CD4-positive, alpha-beta T cell (primary cell): Measurements from ENCODE around the gene UBE2D3. TPM values are rescaled to one million over a fixed set of nuclear protein-coding genes. Genes with fewer than 3 reads are reported as not detected.

ENCODE experiments used
- ATAC-seq: fragments of 200-7000 bp; cut with Tn5 transposase; one replicate; pipeline ENCODE4 v1.10.0; 2022; ENCODE audit warnings: mild to moderate bottlenecking; ENCODE audit not compliant: poor library complexity
- CTCF ChIA-PET: fragments of 350-600 bp; sonication (Branson Sonifier 250); formaldehyde crosslinking; loops from one replicate; lab custom pipeline; 2021; ENCODE audit warnings: antibody characterized with exemption, inconsistent platforms; lab: Charles Lee
- POLR2A ChIA-PET: fragments of 350-600 bp; sonication (Branson Sonifier 250); formaldehyde crosslinking; loops from one replicate; lab custom pipeline; 2021; ENCODE audit warnings: antibody characterized with exemption, inconsistent platforms; lab: Charles Lee
- DNase-seq, 14 experiments: peaks; one replicate each; pipeline ENCODE4 v3.0.0-alpha.2; 2013 to 2020; ENCODE audit warnings: mixed read lengths in 2 of 14
- H3K27ac ChIP-seq, 2 donors: one replicate each; pipeline versions ENCODE4 v1.5.1 to v1.7.0; 2013; ENCODE audit warnings: low read length in 2 of 2, low read depth in 1 of 2, mild to moderate bottlenecking in 1 of 2
- H3K27me3 ChIP-seq, 2 experiments: 1 replicate in 1 of 2; 2 replicates in 1 of 2; pipeline versions ENCODE4 v1.6.1 to v1.7.0; 2013; ENCODE audit warnings: low read length in 2 of 2, control low read depth in 1 of 2, mild to moderate bottlenecking in 1 of 2, moderate library complexity in 1 of 2; ENCODE audit not compliant: insufficient read depth in 2 of 2, control insufficient read depth in 1 of 2
- H3K36me3 ChIP-seq: one replicate; pipeline ENCODE4 v1.6.1; 2013; ENCODE audit warnings: low read length, control low read depth; ENCODE audit not compliant: insufficient read depth
- H3K4me1 ChIP-seq: one replicate; pipeline ENCODE4 v1.6.1; 2013; ENCODE audit warnings: low read length, control low read depth; ENCODE audit not compliant: insufficient read depth
- H3K4me3 ChIP-seq: one replicate; pipeline ENCODE4 v1.5.1; 2013; ENCODE audit warnings: mild to moderate bottlenecking, low read length, moderate library complexity
- H3K9me3 ChIP-seq, 2 experiments: 1 replicate in 1 of 2; 2 replicates in 1 of 2; pipeline versions ENCODE4 v1.6.1 to v1.7.0; 2013; ENCODE audit warnings: low read length in 2 of 2, mild to moderate bottlenecking in 2 of 2, control low read depth in 1 of 2, moderate library complexity in 1 of 2; ENCODE audit not compliant: control insufficient read depth in 1 of 2, insufficient read depth in 1 of 2
- H3K27ac Mint-ChIP-seq: one replicate; pipeline ENCODE4 v1.8.0; 2020; ENCODE audit warnings: mixed read lengths
- H3K27me3 Mint-ChIP-seq: one replicate; pipeline ENCODE4 v1.8.0; 2021; ENCODE audit warnings: mixed read lengths
- H3K36me3 Mint-ChIP-seq: one replicate; pipeline ENCODE4 v1.8.0; 2021; ENCODE audit warnings: low read depth, mixed read lengths
- H3K4me1 Mint-ChIP-seq: one replicate; pipeline ENCODE4 v1.8.0; 2021; ENCODE audit warnings: low read depth, mixed read lengths
- H3K4me3 Mint-ChIP-seq: one replicate; pipeline ENCODE4 v1.8.0; 2020; ENCODE audit warnings: mild to moderate bottlenecking, mixed read lengths
- H3K9me3 Mint-ChIP-seq: one replicate; pipeline ENCODE4 v1.8.0; 2020; ENCODE audit warnings: mixed read lengths
- CTCF ChIP-seq: fragments of 200-600 bp; IDR thresholded peaks from one replicate; pipeline ENCODE4 v1.8.0; 2022; ENCODE audit warnings: antibody characterized with exemption, mild to moderate bottlenecking
- intact Hi-C, 2 experiments: fragments of 100-400 bp; cut with DNase I in 1 of 2; cut with micrococcal nuclease in 1 of 2; formaldehyde crosslinking; loops; one replicate each; pipeline versions ENCODE4 v1.15.1 to v1.9.0; 2023 to 2025; cut with DNase I, micrococcal nuclease
- polyA plus RNA-seq, 2 donors: library from polyadenylated mRNA; unstranded; fragments of 120-200 nt; gene quantifications; one replicate each; pipeline ENCODE4 v1.2.1, GENCODE V29; 2013
- total RNA-seq, 174 experiments: library from RNA in 2 of 174; stranded (reverse) in 2 of 174; gene quantifications; one replicate each; pipeline ENCODE4 v1.2.3 and lab custom pipeline; 2021 to 2026

UBE2D3 gene
- total RNA-seq (100 to 1,000 TPM; 659 to 719 TPM), total RNA-seq (lab: John Stamatoyannopoulos, UW) (321 to 895 (median 558) reads per million in 172 experiments)
- polyA plus RNA-seq (2013, experiment 1 of 2), result 330 TPM
- 380 TPM for polyA plus RNA-seq (2013, experiment 2 of 2)

GRCh38 chr4:102826890-102827673 lies at the start of gene UBE2D3:
UBE2D3 (minus strand) TSS chr4:102827551; CDS start chr4:102826508, 1,043 bp downstream.
- peak within 1 kb of the TSS; percentile 89 for H3K4me3 ChIP-seq
- peaks cover 14% of the 10 kb centered on the region for H3K4me1 ChIP-seq
- ATAC-seq (peak; percentile 39), DNase-seq (peak; percentile 92 to 98 (median 94))
- H3K9me3 ChIP-seq, result no peaks in the 10 kb centered on the region
- H3K27ac ChIP-seq, result peak within 1 kb of the TSS; percentile 99 to 100
- H3K4me3 Mint-ChIP-seq, result no peak within 1 kb of the TSS
- no peak within 1 kb of the TSS for H3K27ac Mint-ChIP-seq
- peaks cover 31% of the 10 kb centered on the region for H3K4me1 Mint-ChIP-seq
- H3K9me3 Mint-ChIP-seq, result no peaks in the 10 kb centered on the region
- no peaks in the 10 kb centered on the region for H3K27me3 Mint-ChIP-seq
- intact Hi-C loops, result loop anchor here (1.0 to 10.0 kb wide), 14 partner anchors 8 to 1480 kb away; partner anchors contain the start of genes MANBA (in 2 of the 2), SLC39A8 (in 2 of the 2), SLC9B1 (in 2 of the 2) and NFKB1 (in 1 of the 2)
- TF ChIP-seq CTCF, result no peak
- peaks cover 17% of the 10 kb centered on the region for H3K36me3 Mint-ChIP-seq
- H3K27me3 ChIP-seq, result no peaks in the 10 kb centered on the region
- peaks cover 20% of the 10 kb centered on the region for H3K36me3 ChIP-seq
- POLR2A ChIA-PET, result interaction anchor here (0.5 to 8.5 kb wide), 44 partner anchors 9 to 1707 kb away, joined by 3 to 419 read pairs (median 6); partner anchors contain the start of genes BDH2, CISD2, MANBA and NFKB1
- CTCF ChIA-PET, result interaction anchor here (1.1 to 2.6 kb wide), 10 partner anchors 9 to 482 kb away, joined by 3 to 27 read pairs (median 5); partner anchors contain the start of genes CISD2, SLC39A8 and SLC9B2

- H3K36me3 Mint-ChIP-seq, result peaks cover 45% of the 10 kb centered on the region
- Histone ChIP-seq H3K4me1 (peaks cover 18% of the 10 kb centered on the region), H3K27me3 (no peaks in the 10 kb centered on the region), H3K9me3 (no peaks in the 10 kb centered on the region), H3K27ac (no peak overlapping the region), H3K36me3 (peaks cover 21% of the 10 kb centered on the region), H3K4me3 (no peak overlapping the region)
- H3K4me1 Mint-ChIP-seq, result peaks cover 65% of the 10 kb centered on the region
- no peaks in the 10 kb centered on the region for H3K9me3 Mint-ChIP-seq
- ChIA-PET POLR2A (interaction anchor here (0.8 to 4.3 kb wide), 2 partner anchors 45 to 74 kb away, joined by 3 to 36 read pairs; partner anchors contain the start of gene UBE2D3), CTCF (interaction anchor here (0.5 kb wide), 1 partner anchor 327 kb away, joined by 3 read pairs; no protein-coding TSS in a partner anchor)
- H3K27me3 Mint-ChIP-seq, result no peaks in the 10 kb centered on the region
- DNase-seq, result no peak
- no peak overlapping the region for H3K4me3 Mint-ChIP-seq
- intact Hi-C loops, result loop anchor here in 1 of 2 experiments (5.0 kb wide), 2 partner anchors 146 to 424 kb away; partner anchors contain the start of gene SLC9B1
- peak overlapping the region; percentile 6 for H3K27ac Mint-ChIP-seq
- no peak for TF ChIP-seq CTCF
- no peak for ATAC-seq
Observed at GRCh38 chr4:102871772-102872171, 44.4 kb upstream of the UBE2D3 start.

- H3K27me3 ChIP-seq, result no peaks in the 10 kb centered on the region
- peaks cover 27% of the 10 kb centered on the region for H3K36me3 Mint-ChIP-seq
- peak overlapping the region; percentile 94 to 96 for H3K27ac ChIP-seq
- DNase-seq (peak in 1 of 14 experiments; percentile 15), ATAC-seq (no peak)
- H3K27me3 Mint-ChIP-seq, result no peaks in the 10 kb centered on the region
- no peaks in the 10 kb centered on the region for H3K9me3 Mint-ChIP-seq
- TF ChIP-seq CTCF, result no peak
- H3K27ac Mint-ChIP-seq, result peak overlapping the region; percentile 98
- POLR2A ChIA-PET, result interaction anchor here (0.6 to 5.4 kb wide), 29 partner anchors 12 to 1523 kb away, joined by 3 to 419 read pairs (median 5); partner anchors contain the start of genes MANBA, NFKB1, PPP3CA and SLC39A8
- H3K36me3 ChIP-seq, result peaks cover 7% of the 10 kb centered on the region
- intact Hi-C loops, result loop anchor here (1.0 to 10.0 kb wide), 6 partner anchors 41 to 422 kb away; partner anchors contain the start of genes MANBA (in 2 of the 2), BDH2 (in 1 of the 2) and SLC9B1 (in 1 of the 2)
- CTCF ChIA-PET, result interaction anchor here (0.9 to 2.3 kb wide), 2 partner anchors 42 to 230 kb away, joined by 3 to 27 read pairs; partner anchors contain the start of genes BDH2 and UBE2D3
- H3K4me1 ChIP-seq, result peaks cover 21% of the 10 kb centered on the region
- H3K4me3 ChIP-seq, result peak overlapping the region; percentile 70
- H3K4me1 Mint-ChIP-seq, result peaks cover 74% of the 10 kb centered on the region
- no peaks in the 10 kb centered on the region for H3K9me3 ChIP-seq
- H3K4me3 Mint-ChIP-seq, result peak overlapping the region; percentile 87
Observed at GRCh38 chr4:102869569-102870197, 42.3 kb upstream of the UBE2D3 start.
